ENCODE data around the gene SCAPER.

- TF ChIP-seq CTCF (IDR thresholded peaks at IDR 0.05; ENCODE audit: poor library complexity, severe bottlenecking) (no peak), POLR2AphosphoS5 (IDR thresholded peaks at IDR 0.05) (no peak)
These were observed 322.6 kb downstream of the SCAPER start for GRCh38 chr15:76582550-76582949.
